CD4-positive, alpha-beta T cell treated with Interleukin-1 beta for 1 hour (primary cell): Measurements from ENCODE around the gene EFCAB6.

Source experiments
- DNase-seq, 2 donors: peaks; one replicate each; pipeline ENCODE4 v3.0.0-alpha.2; 2020 to 2022

The EFCAB6 gene

DNA sequence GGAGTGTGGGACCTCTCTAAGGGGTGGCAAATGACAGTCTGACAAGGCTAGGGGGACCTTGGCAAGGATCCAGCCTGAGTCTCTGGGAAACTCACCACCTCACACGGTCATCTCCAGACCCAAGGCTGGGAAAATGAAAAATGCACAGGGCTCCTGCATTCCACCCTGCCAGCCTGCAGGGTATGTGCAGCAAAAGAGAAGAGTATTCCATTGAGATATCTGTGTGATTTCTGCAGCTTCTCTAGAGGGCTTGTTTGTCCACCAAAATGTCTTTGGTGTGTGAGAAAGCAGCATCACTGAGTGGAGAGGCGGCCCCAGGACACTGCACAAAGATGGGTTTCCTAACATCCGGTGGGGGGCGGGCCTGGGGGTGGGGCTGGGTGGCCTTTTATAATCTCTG lies 177.8 kb downstream of the EFCAB6 start:
- no peak for DNase-seq

DNA sequence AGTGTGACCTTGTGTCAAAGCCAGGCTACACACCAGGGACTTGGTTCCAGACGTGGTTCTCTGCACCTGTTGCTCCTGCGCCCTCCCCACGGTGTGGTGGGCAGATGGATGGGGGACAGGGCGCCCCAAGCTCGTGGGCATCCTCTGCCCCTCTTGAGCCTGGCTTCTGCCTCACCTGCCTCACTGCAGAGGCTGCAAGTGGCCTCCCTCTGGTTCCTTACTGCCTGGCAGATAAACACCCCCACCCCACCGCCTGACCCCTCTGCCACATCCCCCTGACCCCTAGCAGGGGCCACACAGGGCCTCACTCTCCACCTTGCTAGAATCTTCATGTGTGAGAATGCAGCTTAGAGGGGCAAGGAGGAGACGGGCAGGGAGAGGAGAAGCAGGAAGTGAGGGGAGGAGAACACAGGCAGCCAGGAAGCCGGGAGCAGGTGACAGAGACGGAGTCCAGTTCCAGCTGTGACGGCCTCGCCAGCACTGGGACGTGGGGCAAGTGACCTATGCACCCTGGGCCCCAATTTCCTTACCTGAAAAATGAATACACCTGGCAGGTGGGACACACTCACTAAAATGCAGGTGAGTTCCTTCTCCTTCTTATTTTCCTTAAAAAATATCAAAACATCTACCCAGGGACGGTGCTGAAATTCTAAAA lies 178.3 kb downstream of the EFCAB6 start:
- DNase-seq, result no peak

DNA sequence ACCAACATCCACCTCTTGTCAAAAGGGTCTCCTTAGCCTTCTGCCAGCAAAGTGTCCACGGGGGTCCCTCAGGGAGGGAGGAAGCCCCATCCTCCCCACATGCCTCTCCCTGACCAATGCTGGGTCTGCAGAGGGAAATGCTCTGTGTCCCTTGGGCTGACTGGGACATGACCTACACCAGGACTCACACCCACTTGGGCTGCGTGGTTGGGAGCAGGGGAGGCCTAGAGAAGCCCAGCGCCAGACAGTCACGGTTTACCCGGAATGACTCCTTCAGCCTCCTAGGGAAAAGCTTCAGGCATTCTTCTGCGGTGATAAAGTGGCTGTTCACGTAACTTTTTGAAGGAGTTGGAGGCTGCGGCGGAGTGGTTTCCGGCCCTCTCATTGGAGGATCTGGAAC lies 180.3 kb downstream of the EFCAB6 start:
- no peak for DNase-seq

DNA sequence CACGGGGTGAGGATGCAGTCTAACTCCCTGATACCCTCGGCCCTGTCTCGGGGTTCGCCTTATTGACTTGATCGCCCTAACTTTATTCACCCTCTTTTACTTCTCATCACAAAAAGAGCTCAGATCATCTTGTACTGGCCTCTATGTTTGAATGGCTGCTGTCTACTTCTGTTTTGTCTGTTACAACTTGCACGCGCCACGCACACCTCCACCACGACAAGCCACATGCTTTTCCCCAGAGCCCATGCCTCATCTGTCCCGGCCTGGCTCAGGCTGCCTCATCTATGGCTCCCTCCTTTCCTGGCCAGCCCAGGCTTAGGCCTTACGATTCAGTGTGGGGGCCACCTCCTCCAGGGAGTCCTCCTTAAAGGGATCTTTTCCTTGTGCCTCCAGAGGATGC lies 180.9 kb downstream of the EFCAB6 start:
- no peak for DNase-seq

DNA sequence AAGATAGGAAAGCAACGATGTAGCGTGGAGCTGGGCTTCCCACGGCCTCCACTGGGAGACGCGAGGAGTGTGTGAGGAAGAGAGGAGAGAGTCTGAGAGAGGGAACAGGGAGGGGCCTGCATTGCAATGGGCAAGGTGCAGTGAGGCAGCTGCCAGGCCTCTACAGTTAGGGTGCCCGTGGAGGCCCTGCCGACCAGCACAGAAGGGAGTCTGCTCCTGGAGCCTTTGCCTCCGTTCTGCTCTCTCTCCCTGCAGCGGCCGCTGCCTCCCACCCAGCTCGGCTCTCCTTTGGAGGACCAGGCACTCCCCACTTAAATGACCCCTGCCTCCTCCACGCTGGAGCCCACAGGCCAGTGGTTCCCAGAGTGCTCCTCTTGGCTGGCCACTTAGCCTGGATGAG lies 181.7 kb downstream of the EFCAB6 start:
- no peak for DNase-seq

DNA sequence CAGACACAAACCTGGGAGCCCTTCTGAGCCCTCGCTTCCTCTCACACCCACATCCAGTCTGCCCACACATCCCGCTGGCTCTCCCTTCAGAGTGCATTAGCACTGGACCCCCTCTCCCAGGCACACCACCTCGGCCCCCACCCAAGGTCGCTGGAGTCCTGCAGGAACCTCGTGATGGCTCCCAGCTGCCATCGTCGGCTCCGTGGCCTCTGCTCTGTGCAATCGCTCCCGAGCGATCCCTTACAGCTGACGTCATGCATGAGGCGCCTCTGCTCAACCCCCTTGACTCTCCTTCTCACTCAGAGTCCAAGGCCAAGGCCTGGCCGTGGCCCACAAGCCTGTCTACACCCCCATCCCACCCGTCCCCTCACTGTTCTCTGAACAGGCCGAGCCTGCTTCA lies 183.9 kb downstream of the EFCAB6 start:
- DNase-seq, result no peak

DNA sequence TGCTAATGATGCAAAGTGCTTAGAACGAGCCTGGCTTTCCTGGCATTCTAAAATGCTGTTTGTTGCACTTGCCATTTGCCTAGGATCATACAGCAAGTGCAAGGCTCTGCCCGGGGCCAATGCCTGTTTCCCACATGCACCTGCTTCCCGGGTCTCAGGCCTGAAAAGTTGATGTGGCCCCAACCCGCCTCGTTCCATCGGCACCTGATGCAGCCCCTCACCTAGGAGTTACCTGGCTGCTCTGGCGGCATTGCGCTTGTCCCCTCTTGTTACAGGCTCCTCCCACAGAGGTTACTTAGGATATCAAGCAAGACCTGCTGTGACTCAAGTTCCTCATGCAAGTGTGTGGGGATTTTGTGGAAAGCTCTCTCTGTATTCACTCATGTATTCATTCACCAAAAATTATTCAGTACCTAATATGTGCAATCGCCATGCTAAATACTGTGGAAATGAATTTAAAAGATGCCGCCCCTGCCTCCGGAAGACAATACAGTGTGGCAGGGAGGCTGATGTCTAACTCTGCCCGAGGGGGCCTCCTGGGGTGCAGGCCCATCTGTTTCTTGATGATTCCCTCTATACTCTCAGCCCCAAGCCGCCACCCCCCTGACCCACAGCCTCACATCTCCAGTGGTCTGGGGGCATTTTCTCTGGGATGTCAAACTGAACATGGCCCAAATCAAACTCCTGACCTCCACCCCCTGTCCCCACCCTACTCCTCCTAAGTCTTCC lies 184.5 kb downstream of the EFCAB6 start:
- no peak for DNase-seq

DNA sequence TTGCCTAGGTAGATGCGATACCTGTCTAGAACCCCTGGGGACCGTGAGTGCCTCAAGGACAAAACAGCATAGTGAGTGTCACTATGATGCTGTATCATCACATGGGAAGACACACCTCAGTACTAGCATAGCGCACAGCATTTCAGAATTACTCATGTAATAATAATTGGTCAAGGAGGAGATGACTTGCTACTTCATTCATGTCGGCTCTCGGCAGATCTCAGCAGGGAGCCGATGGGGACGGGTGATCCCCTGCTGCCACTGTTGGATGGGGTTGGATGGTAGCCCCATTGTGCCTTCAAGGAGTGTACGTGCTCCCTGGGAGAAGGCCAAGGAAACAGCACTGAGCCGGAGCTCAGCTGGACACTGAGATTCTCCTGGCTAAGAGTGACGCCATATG lies 186.9 kb downstream of the EFCAB6 start:
- DNase-seq, result no peak

DNA sequence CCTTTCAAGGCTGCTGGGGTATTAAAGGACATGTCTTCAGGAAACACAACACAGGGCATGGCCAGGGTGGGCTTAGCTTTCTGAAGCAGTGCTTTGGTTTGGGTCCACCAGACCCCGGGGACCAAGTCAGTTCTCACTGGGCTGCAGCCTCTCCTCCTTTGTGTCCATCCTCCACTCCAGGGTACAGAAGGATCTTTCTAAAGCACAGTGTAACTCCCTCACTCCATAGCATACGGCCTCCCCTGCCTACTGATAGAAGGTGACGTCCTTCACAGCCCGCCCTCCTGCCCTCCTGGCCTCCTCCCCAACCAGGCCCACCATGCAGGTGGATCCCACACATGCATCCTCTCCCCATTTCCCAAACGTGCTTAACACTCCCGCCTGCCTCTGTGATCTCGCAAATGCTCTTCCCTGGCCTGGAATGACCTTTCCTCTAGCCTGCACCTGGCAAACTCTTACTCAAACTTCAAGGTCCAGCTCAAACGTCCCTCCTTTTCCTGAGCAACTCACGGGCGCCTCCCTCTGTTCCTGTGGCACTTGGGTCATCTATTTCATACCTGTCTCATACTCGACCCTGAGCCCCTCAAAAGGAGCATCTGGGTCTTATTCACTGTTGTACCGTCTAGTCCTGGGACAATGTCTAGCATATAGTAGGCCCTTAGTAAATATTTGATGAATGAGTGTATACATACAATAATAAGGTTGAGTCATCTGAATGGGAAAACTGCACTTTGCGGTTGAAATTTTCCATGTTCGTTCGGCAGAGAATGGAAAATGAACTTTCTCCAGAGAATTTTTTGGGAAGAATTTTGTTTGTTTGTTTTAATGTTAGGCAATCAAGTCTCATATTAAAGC lies 187.7 kb downstream of the EFCAB6 start:
- no peak for DNase-seq

DNA sequence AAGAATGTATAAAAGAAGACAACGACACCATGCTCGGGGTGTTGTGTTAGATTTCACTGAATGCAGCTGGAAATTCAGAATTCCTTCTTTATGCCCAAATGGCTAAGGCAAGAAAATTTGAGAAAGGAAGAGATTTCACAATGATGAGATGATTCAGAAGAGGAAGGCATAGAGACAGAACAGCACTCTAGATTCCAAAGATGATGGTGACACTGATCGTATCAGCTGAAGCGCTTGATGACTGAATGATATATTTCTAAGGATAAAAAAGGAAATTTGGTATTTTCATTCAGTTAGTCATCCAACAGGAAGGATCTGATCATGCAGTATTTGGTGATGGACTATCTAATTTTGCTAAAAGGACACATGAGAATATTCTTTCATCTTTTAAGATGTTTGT lies 189.2 kb downstream of the EFCAB6 start:
- DNase-seq, result no peak

DNA sequence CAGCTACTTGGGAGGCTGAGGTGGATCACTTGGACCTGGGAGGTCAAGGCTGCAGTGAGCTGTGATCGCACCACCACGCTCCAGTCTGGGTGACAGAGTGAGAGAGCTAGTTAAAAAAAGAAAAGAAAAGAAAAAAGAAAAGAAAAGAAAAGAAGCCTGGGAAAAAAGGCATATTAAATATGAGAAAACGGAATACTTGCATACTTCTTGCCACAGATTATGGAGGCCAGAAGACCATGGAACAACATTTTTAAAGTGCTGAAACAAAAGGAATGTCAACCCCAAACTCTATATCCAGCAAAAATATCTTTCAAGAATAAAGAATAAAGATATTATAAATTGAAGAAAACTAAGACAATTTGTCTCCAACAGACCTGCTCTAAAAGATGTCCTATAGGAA lies 191.9 kb downstream of the EFCAB6 start:
- DNase-seq, result no peak

DNA sequence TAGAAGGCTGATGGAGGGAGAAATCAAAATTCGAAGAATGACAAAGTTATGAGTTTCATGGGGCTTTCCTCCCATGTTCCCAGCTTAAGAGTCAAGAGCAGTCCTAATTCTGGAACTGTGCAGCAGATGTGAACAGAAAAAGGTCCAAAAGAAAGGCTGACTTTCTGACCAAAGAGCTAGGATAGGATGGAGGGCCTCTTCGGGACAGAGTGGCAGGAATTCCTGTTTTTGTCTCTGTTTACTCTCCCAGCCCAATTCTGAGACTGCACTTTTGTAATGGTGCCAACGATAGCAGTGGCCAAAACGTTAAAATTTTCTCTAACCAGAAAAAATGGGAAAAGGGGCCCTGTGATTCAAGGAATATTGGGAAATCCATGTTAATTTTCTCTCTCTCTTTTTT lies 193.6 kb downstream of the EFCAB6 start:
- DNase-seq, result no peak

DNA sequence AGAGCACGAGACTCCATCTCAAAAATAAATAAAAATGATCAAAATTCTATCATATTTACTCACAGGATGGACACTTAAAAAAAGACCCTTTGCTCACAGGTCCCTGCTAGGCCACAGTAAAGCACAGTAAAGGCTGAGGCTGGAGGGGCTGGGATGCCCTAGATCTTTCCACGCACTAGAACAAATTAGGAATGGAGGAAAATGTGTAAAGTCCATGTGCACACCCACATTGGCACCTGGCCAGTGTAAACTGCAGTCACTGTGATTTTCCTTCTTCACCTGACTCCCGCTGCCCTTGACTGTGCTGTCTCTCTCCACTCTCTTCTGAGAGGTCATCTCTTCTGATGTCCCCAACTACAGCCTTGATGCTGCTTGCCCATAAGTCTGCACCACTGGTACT lies 195.5 kb downstream of the EFCAB6 start:
- no peak for DNase-seq

DNA sequence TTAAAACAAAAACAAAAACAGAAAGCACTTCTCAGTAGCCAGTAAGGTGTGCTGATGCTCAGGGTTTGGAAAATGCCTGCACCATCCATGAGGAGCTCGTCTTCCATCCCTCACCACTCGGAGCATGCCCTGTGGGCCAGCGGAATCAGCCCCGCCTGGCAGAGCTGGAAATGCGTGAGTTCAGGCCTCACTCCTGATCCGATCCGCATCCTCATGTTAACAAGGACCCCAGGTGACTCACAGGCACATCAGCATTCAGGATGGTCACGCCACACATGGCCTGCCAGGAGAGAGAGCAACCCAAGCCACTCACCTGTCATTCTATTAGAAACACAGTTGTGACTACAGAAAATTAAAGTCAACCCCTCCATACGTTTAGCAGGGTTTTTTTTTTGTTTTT lies 211.8 kb downstream of the EFCAB6 start:
- DNase-seq, result no peak

DNA sequence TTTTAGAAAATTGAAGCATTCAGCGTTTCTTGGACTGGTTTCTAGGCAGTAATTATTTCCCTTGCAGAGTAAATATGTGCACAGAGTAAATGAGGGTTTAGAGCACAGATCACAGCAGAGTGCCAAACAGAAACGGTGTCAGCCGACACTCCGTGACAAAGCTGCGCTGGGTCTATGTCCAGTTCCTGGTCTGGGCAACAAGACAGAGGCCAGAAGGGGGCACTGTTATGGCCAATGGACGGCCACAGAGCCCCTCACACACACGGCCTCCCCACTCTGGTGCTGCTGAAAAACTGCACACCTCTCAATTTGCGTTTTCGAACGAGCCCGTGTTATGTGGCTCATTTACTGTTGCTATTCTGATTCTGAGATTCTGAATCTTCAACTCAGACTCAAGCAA lies 219.6 kb downstream of the EFCAB6 start:
- DNase-seq, result no peak

DNA sequence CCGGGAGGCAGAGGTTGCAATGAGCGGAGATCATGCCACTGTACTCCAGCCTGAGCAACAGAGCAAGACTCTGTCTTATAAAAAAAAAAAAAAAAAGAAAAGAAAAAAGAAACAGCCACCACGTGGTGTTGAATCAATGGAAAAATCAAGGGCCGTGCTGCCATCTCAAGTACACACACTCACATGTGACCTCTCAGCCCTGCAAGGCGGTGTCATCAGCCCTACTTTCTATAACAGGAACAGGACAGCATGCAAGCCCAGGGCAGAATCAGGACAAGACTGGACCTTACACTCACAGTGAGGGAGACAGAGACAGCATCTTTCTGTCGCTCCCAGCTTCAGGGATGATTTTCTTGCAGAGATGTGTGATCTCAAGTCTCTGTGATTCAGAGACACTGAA lies 220.7 kb downstream of the EFCAB6 start:
- DNase-seq, result no peak

DNA sequence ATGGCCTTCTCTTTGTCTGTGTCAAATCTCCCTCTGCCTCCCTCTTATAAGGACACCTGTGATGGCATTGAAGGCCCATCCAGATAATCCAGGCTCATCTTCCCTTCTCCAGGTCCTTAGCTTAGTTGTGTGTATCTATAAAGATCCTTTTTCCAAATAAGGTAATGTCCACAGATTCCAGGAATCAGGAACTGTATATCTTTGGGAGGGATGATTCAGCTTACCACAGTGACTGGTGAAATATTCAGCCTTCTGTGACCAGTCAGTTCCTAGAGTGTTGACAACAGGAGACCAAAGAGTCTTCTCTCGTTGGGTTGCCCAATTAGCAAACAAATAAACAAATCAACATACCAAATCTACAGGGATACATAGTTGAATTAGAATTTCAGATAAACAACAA lies 224.5 kb downstream of the EFCAB6 start:
- no peak for DNase-seq

DNA sequence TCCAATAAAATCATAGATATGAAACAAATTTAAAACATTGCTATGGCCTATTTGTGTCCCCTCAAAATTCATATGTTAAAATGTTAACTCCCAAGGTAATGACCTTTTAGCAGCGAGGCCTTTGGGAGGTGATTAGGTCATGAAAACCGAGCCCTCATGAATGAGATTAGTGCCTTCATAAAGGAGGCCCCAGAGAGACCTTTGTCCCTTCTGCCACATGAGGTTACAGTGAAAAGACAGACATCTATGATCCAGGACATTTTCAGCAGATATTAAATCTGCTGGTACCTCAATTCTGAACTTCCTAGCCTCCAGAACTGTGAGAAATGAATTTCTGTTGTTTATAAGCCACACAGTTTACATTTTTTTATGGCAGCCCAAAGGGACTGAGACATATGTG lies 228.6 kb downstream of the EFCAB6 start:
- no peak for DNase-seq

DNA sequence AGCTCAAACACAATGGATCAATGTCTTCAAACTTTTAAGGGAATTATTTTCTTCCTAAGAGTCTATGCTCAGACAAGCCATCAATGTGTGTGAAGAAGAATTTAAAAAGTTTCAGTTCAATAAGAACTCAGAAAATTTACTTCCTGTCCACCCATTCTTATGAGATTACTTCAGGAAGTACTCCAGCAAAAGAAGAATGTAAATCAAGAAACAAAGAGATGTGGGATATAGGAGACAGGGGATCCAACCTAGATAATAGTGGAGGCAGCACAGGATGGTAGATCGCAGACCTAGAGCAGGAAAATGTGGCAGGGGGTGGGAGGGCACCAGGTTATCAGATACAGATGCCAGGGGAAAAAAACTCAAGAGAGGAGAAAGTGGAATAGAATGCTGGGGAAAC lies 229.7 kb downstream of the EFCAB6 start:
- DNase-seq, result no peak

DNA sequence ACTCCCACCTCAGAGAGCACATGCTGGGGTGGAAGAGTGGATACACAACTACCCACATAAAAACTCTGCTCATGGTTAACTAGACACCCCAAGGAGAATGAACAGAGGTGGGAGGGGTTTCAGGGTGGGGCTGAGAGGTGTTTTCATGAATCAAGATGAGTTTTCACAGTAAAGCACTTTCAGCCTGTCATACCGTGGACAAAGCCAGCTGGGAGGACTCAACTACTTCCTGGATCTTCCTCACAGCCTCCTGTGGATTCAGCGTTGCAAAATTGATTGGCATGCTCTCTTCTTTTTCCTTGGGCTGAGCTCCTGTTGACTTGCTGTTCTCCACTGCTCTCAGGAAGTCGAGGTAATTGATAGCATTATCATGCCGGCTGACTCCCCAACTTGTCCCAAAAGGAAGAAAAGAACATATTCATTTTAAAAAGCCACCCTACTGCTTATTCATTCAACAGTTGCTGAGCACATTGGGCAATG lies 231.8 kb downstream of the EFCAB6 start:
- no peak for DNase-seq

DNA sequence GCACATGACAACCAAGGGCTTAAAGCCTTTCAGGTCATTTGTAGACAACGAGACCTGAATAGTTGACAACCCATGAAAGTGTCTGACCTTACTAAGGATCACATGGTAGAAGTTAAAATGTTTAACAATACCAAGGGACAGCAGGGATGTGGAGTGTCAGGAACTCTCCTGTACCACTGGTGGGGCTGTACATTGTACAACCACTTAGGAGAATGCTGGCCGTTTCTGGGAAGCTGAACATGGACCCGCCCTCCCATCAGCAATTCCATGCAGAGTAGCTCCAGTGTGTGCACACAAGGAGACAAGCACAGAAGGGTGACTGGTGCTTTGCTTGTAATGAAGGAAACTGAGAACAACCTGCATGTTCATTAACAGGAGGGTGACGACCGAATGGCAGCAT lies 237.4 kb downstream of the EFCAB6 start:
- no peak for DNase-seq

DNA sequence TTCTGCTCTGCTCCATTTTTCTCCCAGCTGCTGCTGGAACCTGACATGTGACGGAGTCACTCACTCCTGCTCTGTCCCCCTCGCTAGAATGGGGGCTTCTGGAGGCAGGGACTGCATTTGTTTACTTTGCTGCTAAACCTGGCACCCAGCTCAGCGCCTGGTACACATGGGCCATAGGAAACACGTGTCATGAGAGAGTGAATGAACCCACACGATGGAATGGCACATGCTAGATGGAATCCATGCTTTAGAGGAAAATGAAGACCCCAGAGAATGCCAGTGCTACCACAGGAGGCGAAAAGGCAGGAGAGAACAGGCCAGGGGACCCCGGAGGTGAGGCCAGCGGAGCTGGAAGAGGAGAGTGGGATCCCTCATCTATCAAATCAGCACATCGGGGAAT lies 239.4 kb downstream of the EFCAB6 start:
- DNase-seq, result no peak

DNA sequence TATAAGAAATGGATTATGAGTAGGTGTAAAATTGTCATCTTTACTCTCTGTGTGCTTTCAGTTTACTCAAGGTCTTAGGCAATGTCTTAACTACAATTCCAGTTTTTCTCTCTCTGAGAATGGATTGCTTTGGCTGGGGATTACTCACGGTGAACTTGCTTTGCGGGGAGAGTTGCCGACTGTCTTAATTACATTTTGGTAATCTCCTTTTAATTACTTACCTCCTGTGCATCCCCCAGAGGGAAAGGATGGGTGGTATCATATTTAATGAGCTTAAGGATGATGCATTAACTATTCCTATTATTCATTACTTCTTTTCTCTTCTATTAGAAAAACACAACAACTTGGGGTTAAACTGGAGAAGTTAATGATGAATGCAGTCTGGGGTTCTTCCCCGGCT lies 240.9 kb downstream of the EFCAB6 start:
- no peak for DNase-seq
